ENCODE results near the gene SRGAP3.

DNA sequence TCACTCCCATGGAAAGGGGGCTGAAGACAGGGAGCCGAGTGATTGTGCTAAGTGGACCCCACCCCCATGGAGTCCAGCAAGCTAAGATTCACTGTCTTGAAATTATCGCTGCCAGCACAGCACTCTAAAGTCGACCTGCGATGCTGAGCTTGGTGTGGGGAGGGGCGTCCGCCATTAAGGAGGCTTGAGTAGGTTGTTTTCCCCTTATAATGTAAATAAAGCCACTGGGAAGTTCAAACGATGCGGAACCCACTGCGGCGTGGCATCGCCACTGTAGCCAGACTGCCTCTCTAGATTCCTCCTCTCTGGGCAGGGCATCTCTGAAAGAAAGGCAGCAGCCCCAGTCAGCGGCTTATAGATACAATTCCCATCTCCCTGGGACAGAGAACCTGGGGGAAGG lies 10.9 kb upstream of the SRGAP3 start:
- no peak for TF ChIP-seq USF2 (CRISPR knock-in tag; IDR thresholded peaks at IDR 0.05)
- TF ChIP-seq, protein P1, sequence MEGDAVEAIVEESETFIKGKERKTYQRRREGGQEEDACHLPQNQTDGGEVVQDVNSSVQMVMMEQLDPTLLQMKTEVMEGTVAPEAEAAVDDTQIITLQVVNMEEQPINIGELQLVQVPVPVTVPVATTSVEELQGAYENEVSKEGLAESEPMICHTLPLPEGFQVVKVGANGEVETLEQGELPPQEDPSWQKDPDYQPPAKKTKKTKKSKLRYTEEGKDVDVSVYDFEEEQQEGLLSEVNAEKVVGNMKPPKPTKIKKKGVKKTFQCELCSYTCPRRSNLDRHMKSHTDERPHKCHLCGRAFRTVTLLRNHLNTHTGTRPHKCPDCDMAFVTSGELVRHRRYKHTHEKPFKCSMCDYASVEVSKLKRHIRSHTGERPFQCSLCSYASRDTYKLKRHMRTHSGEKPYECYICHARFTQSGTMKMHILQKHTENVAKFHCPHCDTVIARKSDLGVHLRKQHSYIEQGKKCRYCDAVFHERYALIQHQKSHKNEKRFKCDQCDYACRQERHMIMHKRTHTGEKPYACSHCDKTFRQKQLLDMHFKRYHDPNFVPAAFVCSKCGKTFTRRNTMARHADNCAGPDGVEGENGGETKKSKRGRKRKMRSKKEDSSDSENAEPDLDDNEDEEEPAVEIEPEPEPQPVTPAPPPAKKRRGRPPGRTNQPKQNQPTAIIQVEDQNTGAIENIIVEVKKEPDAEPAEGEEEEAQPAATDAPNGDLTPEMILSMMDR (IDR thresholded peaks at IDR 0.05), result no peak
- TF ChIP-seq, protein P2, sequence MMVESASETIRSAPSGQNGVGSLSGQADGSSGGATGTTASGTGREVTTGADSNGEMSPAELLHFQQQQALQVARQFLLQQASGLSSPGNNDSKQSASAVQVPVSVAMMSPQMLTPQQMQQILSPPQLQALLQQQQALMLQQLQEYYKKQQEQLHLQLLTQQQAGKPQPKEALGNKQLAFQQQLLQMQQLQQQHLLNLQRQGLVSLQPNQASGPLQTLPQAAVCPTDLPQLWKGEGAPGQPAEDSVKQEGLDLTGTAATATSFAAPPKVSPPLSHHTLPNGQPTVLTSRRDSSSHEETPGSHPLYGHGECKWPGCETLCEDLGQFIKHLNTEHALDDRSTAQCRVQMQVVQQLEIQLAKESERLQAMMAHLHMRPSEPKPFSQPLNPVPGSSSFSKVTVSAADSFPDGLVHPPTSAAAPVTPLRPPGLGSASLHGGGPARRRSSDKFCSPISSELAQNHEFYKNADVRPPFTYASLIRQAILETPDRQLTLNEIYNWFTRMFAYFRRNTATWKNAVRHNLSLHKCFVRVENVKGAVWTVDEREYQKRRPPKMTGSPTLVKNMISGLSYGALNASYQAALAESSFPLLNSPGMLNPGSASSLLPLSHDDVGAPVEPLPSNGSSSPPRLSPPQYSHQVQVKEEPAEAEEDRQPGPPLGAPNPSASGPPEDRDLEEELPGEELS (CRISPR knock-in tag; IDR thresholded peaks at IDR 0.05), result no peak
- TF ChIP-seq MAX (CRISPR knock-in tag; IDR thresholded peaks at IDR 0.05), result no peak
- TF ChIP-seq HMGXB4 (CRISPR knock-in tag; IDR thresholded peaks at IDR 0.05), result no peak
- TF ChIP-seq ESRRA (CRISPR knock-in tag; IDR thresholded peaks at IDR 0.05; ENCODE audit: borderline replicate concordance), result no peak
- TF ChIP-seq, protein P3, sequence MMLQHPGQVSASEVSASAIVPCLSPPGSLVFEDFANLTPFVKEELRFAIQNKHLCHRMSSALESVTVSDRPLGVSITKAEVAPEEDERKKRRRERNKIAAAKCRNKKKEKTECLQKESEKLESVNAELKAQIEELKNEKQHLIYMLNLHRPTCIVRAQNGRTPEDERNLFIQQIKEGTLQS (CRISPR knock-in tag; conservative IDR thresholded peaks at IDR 0.05), result no peak
- TF ChIP-seq NFE2L1 (CRISPR knock-in tag; IDR thresholded peaks at IDR 0.05), result no peak
- TF ChIP-seq, protein P4, sequence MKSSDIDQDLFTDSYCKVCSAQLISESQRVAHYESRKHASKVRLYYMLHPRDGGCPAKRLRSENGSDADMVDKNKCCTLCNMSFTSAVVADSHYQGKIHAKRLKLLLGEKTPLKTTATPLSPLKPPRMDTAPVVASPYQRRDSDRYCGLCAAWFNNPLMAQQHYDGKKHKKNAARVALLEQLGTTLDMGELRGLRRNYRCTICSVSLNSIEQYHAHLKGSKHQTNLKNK (CRISPR knock-in tag; IDR thresholded peaks at IDR 0.05), result no peak
- TF ChIP-seq NFYB (CRISPR knock-in tag; conservative IDR thresholded peaks at IDR 0.05; ENCODE audit: low read depth), result no peak
- TF ChIP-seq ATF1 (CRISPR knock-in tag; IDR thresholded peaks at IDR 0.05), result no peak
- TF ChIP-seq ZBTB43 (CRISPR knock-in tag; IDR thresholded peaks at IDR 0.05), result no peak

Measured in WTC11 (cell line).